Measurements from ENCODE around the gene TINCR.

DNA sequence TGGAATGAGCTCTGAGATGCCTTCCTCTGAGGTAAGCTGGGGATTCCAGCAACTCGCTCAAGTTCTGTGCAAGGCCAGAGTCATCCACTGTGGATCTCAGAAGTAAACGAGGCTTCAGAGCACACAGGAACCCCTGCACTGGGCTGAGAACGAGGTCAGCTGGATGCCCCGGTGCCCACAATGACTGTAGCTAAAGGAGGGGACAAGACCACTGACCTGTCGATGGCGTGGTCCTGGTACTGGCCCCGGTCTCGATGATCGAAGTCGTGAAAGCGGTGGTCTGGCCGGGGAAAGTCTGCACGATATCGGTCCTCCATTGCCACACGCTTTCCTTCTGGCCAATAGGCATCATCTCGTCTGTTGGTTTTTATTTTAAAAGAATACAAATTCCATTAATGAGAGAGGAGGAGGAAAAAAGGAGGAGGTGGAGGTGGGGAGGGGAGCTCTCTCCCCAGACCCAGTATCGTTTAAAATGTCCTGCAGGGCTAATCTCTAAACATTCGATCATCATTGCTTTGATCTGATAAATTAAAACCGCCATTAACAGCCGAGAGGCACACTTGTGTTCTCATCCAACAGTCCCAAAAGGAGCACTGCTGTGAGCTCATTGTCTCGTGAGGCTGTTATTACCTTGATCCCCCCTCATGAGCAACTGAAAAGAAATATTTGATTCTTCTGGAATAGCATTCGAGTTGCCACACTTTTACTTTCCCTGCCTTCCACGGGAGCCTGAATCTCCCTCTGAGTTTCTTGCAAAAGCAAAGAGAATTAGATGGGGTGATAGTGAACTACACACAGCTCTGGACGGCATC is 25.0 kb upstream of the TINCR start:
- TF ChIP-seq, protein P1, sequence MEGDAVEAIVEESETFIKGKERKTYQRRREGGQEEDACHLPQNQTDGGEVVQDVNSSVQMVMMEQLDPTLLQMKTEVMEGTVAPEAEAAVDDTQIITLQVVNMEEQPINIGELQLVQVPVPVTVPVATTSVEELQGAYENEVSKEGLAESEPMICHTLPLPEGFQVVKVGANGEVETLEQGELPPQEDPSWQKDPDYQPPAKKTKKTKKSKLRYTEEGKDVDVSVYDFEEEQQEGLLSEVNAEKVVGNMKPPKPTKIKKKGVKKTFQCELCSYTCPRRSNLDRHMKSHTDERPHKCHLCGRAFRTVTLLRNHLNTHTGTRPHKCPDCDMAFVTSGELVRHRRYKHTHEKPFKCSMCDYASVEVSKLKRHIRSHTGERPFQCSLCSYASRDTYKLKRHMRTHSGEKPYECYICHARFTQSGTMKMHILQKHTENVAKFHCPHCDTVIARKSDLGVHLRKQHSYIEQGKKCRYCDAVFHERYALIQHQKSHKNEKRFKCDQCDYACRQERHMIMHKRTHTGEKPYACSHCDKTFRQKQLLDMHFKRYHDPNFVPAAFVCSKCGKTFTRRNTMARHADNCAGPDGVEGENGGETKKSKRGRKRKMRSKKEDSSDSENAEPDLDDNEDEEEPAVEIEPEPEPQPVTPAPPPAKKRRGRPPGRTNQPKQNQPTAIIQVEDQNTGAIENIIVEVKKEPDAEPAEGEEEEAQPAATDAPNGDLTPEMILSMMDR (IDR thresholded peaks at IDR 0.05): no peak
- TF ChIP-seq EP300 (IDR thresholded peaks at IDR 0.05): no peak
- TF ChIP-seq POLR2A (IDR thresholded peaks at IDR 0.05): no peak
- TF ChIP-seq POLR2AphosphoS5 (IDR thresholded peaks at IDR 0.05): no peak

Measured in gastroesophageal sphincter (tissue), 3 donors.